Measurements from ENCODE around the gene COL4A4.

GRCh38 chr2:226970362-226970761, 193.6 kb downstream of the COL4A4 start:
- TF ChIP-seq, protein P1, sequence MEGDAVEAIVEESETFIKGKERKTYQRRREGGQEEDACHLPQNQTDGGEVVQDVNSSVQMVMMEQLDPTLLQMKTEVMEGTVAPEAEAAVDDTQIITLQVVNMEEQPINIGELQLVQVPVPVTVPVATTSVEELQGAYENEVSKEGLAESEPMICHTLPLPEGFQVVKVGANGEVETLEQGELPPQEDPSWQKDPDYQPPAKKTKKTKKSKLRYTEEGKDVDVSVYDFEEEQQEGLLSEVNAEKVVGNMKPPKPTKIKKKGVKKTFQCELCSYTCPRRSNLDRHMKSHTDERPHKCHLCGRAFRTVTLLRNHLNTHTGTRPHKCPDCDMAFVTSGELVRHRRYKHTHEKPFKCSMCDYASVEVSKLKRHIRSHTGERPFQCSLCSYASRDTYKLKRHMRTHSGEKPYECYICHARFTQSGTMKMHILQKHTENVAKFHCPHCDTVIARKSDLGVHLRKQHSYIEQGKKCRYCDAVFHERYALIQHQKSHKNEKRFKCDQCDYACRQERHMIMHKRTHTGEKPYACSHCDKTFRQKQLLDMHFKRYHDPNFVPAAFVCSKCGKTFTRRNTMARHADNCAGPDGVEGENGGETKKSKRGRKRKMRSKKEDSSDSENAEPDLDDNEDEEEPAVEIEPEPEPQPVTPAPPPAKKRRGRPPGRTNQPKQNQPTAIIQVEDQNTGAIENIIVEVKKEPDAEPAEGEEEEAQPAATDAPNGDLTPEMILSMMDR (IDR thresholded peaks at IDR 0.05) = no peak
- TF ChIP-seq, protein P2, sequence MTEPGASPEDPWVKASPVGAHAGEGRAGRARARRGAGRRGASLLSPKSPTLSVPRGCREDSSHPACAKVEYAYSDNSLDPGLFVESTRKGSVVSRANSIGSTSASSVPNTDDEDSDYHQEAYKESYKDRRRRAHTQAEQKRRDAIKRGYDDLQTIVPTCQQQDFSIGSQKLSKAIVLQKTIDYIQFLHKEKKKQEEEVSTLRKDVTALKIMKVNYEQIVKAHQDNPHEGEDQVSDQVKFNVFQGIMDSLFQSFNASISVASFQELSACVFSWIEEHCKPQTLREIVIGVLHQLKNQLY (CRISPR knock-in tag; IDR thresholded peaks at IDR 0.05) = no peak
- no peak for TF ChIP-seq IRF1 (CRISPR knock-in tag; IDR thresholded peaks at IDR 0.05)
- no peak for TF ChIP-seq NFE2L1 (CRISPR knock-in tag; IDR thresholded peaks at IDR 0.05)
- TF ChIP-seq, protein P3, sequence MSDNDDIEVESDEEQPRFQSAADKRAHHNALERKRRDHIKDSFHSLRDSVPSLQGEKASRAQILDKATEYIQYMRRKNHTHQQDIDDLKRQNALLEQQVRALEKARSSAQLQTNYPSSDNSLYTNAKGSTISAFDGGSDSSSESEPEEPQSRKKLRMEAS (CRISPR knock-in tag; IDR thresholded peaks at IDR 0.05) = no peak
- TF ChIP-seq FOXP1 (CRISPR knock-in tag; IDR thresholded peaks at IDR 0.05; ENCODE audit: borderline replicate concordance) = no peak
- TF ChIP-seq MYBL2 (CRISPR knock-in tag; IDR thresholded peaks at IDR 0.05) = no peak
- TF ChIP-seq ZMAT4 (CRISPR knock-in tag; IDR thresholded peaks at IDR 0.05) = no peak
- TF ChIP-seq, protein P4, sequence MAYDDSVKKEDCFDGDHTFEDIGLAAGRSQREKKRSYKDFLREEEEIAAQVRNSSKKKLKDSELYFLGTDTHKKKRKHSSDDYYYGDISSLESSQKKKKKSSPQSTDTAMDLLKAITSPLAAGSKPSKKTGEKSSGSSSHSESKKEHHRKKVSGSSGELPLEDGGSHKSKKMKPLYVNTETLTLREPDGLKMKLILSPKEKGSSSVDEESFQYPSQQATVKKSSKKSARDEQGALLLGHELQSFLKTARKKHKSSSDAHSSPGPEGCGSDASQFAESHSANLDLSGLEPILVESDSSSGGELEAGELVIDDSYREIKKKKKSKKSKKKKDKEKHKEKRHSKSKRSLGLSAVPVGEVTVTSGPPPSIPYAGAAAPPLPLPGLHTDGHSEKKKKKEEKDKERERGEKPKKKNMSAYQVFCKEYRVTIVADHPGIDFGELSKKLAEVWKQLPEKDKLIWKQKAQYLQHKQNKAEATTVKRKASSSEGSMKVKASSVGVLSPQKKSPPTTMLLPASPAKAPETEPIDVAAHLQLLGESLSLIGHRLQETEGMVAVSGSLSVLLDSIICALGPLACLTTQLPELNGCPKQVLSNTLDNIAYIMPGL (CRISPR knock-in tag; IDR thresholded peaks at IDR 0.05) = no peak

Data from WTC11 (cell line).